Smooth muscle cell (in vitro differentiated cells): ENCODE measurements around the gene HES4. TPM values are rescaled to one million over a fixed set of nuclear protein-coding genes. Genes with fewer than 3 reads are reported as not detected.

Experiments used
- DNase-seq: peaks from one replicate; lab custom pipeline; 2025; ENCODE audit not compliant: unreplicated experiment; lab: John Stamatoyannopoulos, UW
- H2AFZ ChIP-seq: fragments of 200-600 bp; sonication (generic); 2 replicates; pipeline ENCODE4 v1.6.0; 2016; ENCODE audit warnings: antibody characterized with exemption, low read depth, mild to moderate bottlenecking
- H3F3A ChIP-seq: fragments of 200-600 bp; sonication (generic); 2 replicates; pipeline ENCODE4 v1.6.0; 2017; ENCODE audit warnings: antibody characterized with exemption, low read depth
- H3K27ac ChIP-seq: fragments of 200-600 bp; sonication (generic); 2 replicates; pipeline ENCODE4 v1.5.1; 2016; ENCODE audit warnings: low read depth, mild to moderate bottlenecking
- H3K27me3 ChIP-seq: fragments of 200-600 bp; sonication (generic); 2 replicates; pipeline ENCODE4 v1.6.1; 2016; ENCODE audit warnings: low read depth, mild to moderate bottlenecking
- H3K36me3 ChIP-seq: fragments of 200-600 bp; sonication (generic); 2 replicates; pipeline ENCODE4 v1.5.1; 2016; ENCODE audit warnings: low read depth
- H3K4me1 ChIP-seq: fragments of 200-600 bp; sonication (generic); 2 replicates; pipeline ENCODE4 v1.5.1; 2016; ENCODE audit warnings: low read depth
- H3K4me2 ChIP-seq: fragments of 200-600 bp; sonication (generic); 2 replicates; pipeline ENCODE4 v1.6.0; 2016; ENCODE audit warnings: mild to moderate bottlenecking
- H3K4me3 ChIP-seq: fragments of 200-600 bp; sonication (generic); 2 replicates; pipeline ENCODE4 v1.5.1; 2016; ENCODE audit warnings: mild to moderate bottlenecking
- H3K79me2 ChIP-seq: fragments of 200-600 bp; sonication (generic); 2 replicates; pipeline ENCODE4 v1.6.0; 2016; ENCODE audit warnings: low read depth, mild to moderate bottlenecking
- H3K9ac ChIP-seq: fragments of 200-600 bp; sonication (generic); 2 replicates; pipeline ENCODE4 v1.6.0; 2016; ENCODE audit warnings: low read depth
- H3K9me3 ChIP-seq: fragments of 200-600 bp; sonication (generic); replicated peaks from 2 replicates; pipeline ENCODE4 v1.5.1; 2016; ENCODE audit warnings: low read depth
- H4K20me1 ChIP-seq: fragments of 200-600 bp; sonication (generic); 2 replicates; pipeline ENCODE4 v1.6.0; 2016; ENCODE audit warnings: low read depth
- CTCF ChIP-seq: fragments of 200-600 bp; sonication (generic); IDR thresholded peaks from 2 replicates; pipeline ENCODE4 v1.5.1; 2017; ENCODE audit warnings: borderline replicate concordance, mild to moderate bottlenecking, antibody characterized with exemption; ENCODE audit not compliant: insufficient read depth, poor library complexity, severe bottlenecking
- WGBS: methylation state at CpG from one replicate; pipeline ENCODE4 v1.1.7; 2016; ENCODE audit warnings: low lambda C conversion rate; 5-methylcytosine and 5-hydroxymethylcytosine counted together
- polyA plus RNA-seq: library from polyadenylated mRNA; unstranded; fragments of >200 nt; fragmentation: Nextera tagmentation; extraction: Ambion mirVana; gene quantifications from 2 replicates; pipeline ENCODE4 v1.2.1, GENCODE V29; 2016
- total RNA-seq: library from RNA; depleted of rRNA; stranded (reverse); fragments of >200 nt; gene quantifications from 2 replicates; pipeline ENCODE4 v1.2.3, GENCODE V29; 2014

HES4 gene
- total and polyA plus RNA-seq, 2 experiments from 2014 or later, result 57.0 to 72.0 TPM

GRCh38 chr1:956636-957035 is 43.3 kb downstream of the HES4 start:
- no peaks in the 10 kb centered on the region for H3F3A ChIP-seq
- H3K4me3 ChIP-seq, result no peak overlapping the region
- no peak overlapping the region for H3K4me2 ChIP-seq
- peaks cover 16% of the 10 kb centered on the region for H4K20me1 ChIP-seq
- peaks cover 21% of the 10 kb centered on the region for H3K79me2 ChIP-seq
- DNase-seq, result no peak
- H3K9ac ChIP-seq, result no peak overlapping the region
- H3K36me3 ChIP-seq, result no peaks in the 10 kb centered on the region
- no peak overlapping the region for H2AFZ ChIP-seq
- no peak for TF ChIP-seq CTCF
- H3K9me3 ChIP-seq, result no peaks in the 10 kb centered on the region
- no peak overlapping the region for H3K27ac ChIP-seq
- no peaks in the 10 kb centered on the region for H3K27me3 ChIP-seq
- H3K4me1 ChIP-seq, result peaks cover 6% of the 10 kb centered on the region
- 94% methylated on average over 11 of the region's 11 CpGs for WGBS

GRCh38 chr1:955474-955873 is 44.4 kb downstream of the HES4 start:
- no peaks in the 10 kb centered on the region for H3K9me3 ChIP-seq
- WGBS, result 100% methylated on average over 5 of the region's 6 CpGs
- no peak for TF ChIP-seq CTCF
- peaks cover 6% of the 10 kb centered on the region for H3K4me1 ChIP-seq
- H3K27ac ChIP-seq, result no peak overlapping the region
- H3K36me3 ChIP-seq, result no peaks in the 10 kb centered on the region
- DNase-seq, result no peak
- H3K9ac ChIP-seq, result no peak overlapping the region
- no peak overlapping the region for H3K4me2 ChIP-seq
- H4K20me1 ChIP-seq, result peaks cover 28% of the 10 kb centered on the region
- no peak overlapping the region for H2AFZ ChIP-seq
- H3F3A ChIP-seq, result no peaks in the 10 kb centered on the region
- no peak overlapping the region for H3K4me3 ChIP-seq
- no peaks in the 10 kb centered on the region for H3K27me3 ChIP-seq
- peaks cover 21% of the 10 kb centered on the region for H3K79me2 ChIP-seq

DNA sequence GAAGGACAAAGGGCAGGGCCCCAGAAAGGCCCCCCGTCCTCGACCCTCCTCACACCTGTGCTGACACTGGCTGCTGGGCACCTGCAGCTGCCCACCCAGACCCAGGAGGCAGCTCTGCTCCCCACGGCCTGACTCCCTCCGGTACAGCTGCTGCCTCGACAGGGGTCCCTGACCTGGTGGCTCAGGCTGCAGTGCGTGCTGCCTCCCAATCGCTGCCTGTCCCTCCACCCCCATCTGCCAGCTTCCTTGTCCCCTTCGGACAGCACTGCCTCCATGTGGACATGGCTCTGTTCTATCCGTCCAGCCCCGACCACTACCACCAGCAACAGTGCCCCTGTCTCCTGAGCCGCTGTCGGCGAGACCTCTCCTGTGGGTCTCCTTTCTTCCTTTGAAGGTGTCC is 45.0 kb downstream of the HES4 start:
- H3K36me3 ChIP-seq, result no peaks in the 10 kb centered on the region

More for the DNA sequence above, 45.0 kb downstream of the HES4 start:
- Histone ChIP-seq H4K20me1 (peaks cover 33% of the 10 kb centered on the region), H2AFZ (no peak overlapping the region), H3K9ac (no peak overlapping the region), H3K4me3 (no peak overlapping the region), H3K4me1 (peaks cover 6% of the 10 kb centered on the region), H3K79me2 (peaks cover 21% of the 10 kb centered on the region), H3K27me3 (no peaks in the 10 kb centered on the region), H3F3A (no peaks in the 10 kb centered on the region), H3K27ac (no peak overlapping the region), H3K4me2 (no peak overlapping the region), H3K9me3 (no peaks in the 10 kb centered on the region)
- TF ChIP-seq CTCF, result no peak
- WGBS, result over 99% methylated on average over 13 of the region's 13 CpGs
- no peak for DNase-seq
